Measurements from ENCODE around the gene TMEM131L. TPM values are rescaled to one million over a fixed set of nuclear protein-coding genes. Genes with fewer than 3 reads are reported as not detected.

TMEM131L gene
- polyA plus RNA-seq, 1 experiment: 6.0 TPM

DNA sequence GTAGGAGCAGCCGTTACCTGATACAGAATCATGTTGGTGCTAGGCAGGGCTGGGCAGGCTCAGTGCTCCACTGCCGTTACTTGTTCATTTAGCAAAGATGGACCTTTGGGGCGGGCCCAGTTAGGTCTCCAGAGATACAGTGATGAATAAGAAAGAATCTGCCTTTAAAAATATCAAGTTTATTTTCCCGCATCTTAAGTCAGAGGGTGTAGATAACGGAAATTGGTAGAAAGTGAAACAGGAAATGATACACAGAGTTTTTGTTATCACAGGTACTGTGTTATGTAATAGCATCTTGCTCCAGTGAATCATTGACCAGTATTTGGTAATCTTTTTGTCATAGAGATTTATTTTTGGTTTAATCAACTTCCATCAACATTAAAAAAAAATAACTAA, 5.5 kb downstream of the TMEM131L start:
- POLR2A ChIA-PET: no interaction called here
- no peaks in the 10 kb centered on the region for H3K27me3 ChIP-seq (ENCODE audit: control insufficient read depth, insufficient read depth, low read length)
- TF ChIP-seq, protein P1, sequence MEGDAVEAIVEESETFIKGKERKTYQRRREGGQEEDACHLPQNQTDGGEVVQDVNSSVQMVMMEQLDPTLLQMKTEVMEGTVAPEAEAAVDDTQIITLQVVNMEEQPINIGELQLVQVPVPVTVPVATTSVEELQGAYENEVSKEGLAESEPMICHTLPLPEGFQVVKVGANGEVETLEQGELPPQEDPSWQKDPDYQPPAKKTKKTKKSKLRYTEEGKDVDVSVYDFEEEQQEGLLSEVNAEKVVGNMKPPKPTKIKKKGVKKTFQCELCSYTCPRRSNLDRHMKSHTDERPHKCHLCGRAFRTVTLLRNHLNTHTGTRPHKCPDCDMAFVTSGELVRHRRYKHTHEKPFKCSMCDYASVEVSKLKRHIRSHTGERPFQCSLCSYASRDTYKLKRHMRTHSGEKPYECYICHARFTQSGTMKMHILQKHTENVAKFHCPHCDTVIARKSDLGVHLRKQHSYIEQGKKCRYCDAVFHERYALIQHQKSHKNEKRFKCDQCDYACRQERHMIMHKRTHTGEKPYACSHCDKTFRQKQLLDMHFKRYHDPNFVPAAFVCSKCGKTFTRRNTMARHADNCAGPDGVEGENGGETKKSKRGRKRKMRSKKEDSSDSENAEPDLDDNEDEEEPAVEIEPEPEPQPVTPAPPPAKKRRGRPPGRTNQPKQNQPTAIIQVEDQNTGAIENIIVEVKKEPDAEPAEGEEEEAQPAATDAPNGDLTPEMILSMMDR (IDR thresholded peaks at IDR 0.05; ENCODE audit: insufficient read depth, low read depth, low read length): no peak
- no peaks in the 10 kb centered on the region; the same call in 1 of the 2 replicates for H3K36me3 ChIP-seq (ENCODE audit: control insufficient read depth, insufficient read depth, low read length)
- no peak overlapping the region for H3K4me3 ChIP-seq (ENCODE audit: low read depth, low read length)
- CTCF ChIA-PET: no interaction called here
- DNase-seq (ENCODE audit: low read depth): no peak

DNA sequence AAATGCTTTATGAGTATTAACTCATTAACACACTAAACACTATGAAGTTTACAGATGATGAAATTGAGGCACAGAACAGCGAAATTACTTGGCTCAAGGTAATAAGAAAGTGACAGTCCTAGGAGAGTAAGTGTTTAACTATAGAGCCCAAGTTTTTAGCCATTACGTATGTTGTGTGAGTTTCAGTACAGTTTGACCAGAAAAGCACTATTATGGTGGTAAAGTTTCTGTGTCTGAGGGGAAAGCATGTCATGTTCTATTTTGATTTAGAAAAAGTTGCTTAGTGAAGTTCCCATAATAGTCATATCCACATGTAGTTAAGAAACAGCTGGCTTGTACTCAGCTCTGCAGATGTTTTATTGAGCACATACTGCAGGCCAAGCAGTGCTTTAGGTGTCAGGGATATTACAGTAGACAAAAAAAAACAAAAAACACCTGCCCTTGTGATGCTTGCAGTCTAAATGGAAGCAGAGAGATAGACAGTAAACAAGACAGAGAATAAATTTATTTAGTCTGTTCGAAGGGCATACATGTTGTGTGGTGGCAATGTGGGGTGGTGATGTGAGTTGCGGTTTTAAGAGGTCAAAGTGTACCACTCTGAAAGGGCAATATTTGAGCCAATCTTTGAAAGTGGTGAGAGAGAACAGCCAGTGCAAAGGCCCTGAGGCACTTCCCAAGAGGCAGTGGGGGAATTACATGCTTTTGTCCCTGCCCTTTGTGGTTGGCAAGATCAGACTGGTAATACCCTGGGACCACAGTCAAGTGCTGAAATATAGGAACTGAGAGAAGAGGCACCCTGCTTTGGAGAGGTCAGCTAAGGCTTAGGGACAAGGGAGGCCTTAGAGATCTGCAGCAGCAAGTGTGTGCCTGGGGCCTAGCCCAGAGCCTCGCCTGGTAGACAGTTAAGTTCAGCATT, 6.2 kb downstream of the TMEM131L start:
- POLR2A ChIA-PET: no interaction called here
- TF ChIP-seq, protein P1 (IDR thresholded peaks at IDR 0.05; ENCODE audit: insufficient read depth, low read depth, low read length): no peak
- Histone ChIP-seq H3K36me3 (ENCODE audit: control insufficient read depth, insufficient read depth, low read length) (no peaks in the 10 kb centered on the region; the same call in 1 of the 2 replicates), H3K27me3 (ENCODE audit: control insufficient read depth, insufficient read depth, low read length) (no peaks in the 10 kb centered on the region), H3K4me3 (ENCODE audit: low read depth, low read length) (no peak overlapping the region)
- DNase-seq (ENCODE audit: low read depth): no peak
- CTCF ChIA-PET: no interaction called here

DNA sequence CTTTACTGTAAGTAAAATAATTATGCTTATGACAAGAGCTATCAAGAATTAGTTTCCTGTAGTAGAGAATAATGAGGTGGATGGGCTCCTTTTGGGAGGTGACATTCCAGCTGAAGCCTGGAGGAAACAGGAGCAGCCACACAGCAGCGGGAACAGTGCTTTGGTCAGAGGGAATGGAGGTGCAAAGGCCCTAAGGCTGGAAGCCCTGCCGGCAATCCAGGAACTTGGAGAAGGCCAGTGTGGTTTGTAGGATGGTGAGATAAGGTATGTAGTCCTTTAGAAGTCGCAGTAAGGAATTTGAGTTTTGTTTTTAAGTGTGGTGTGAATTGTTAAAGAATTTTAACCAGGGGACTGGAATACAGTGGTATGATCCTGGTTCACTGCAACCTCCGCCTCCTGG, 8.1 kb downstream of the TMEM131L start:
- POLR2A ChIA-PET: no interaction called here
- H3K4me3 ChIP-seq (ENCODE audit: low read depth, low read length): no peak overlapping the region
- DNase-seq (ENCODE audit: low read depth): no peak
- H3K36me3 ChIP-seq (ENCODE audit: control insufficient read depth, insufficient read depth, low read length): no peaks in the 10 kb centered on the region; the same call in 1 of the 2 replicates
- CTCF ChIA-PET: interaction anchor here (0.6 kb wide), 1 partner anchor 113 kb away, joined by 3 read pairs; no protein-coding TSS in a partner anchor
- TF ChIP-seq, protein P1 (IDR thresholded peaks at IDR 0.05; ENCODE audit: insufficient read depth, low read depth, low read length): no peak
- no peaks in the 10 kb centered on the region for H3K27me3 ChIP-seq (ENCODE audit: control insufficient read depth, insufficient read depth, low read length)

DNA sequence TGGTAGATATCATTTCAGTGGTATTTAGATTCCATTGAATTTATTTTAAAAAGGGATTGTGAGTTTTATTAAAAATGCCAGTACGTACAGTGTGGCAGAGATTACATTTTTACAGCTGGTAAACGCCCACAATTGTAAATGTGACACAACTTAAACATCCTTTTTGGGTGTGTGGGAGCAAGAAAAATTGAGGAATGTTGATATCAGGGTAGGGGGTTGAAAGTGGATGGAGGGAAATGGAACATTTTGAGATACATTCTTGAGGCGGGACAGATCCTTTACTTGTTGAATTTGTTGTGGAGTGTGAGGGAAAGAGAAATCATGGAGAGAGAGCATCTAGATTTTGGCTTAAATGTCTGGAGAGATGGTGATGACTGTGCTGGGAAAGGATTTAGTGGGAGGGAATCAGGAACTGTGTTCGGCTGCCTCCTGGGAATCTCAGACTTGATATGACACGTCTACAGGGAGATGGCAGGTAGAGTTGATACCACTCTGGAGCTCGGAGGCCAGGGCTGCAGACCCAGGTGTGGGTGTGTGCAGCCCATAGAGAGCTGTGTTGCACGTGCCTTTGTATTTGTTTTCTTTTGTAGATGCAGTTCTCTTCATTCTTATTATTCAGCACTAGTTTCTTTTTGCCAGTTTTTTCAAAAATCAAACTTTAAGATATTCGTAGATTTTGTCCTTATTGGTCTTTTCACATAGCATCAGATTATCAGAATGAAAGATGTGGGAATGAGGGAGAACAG, 10.8 kb downstream of the TMEM131L start:
- TF ChIP-seq, protein P1 (IDR thresholded peaks at IDR 0.05; ENCODE audit: insufficient read depth, low read depth, low read length): no peak
- Histone ChIP-seq H3K36me3 (ENCODE audit: control insufficient read depth, insufficient read depth, low read length) (no peaks in the 10 kb centered on the region; the same call in 1 of the 2 replicates), H3K4me3 (ENCODE audit: low read depth, low read length) (no peak overlapping the region), H3K27me3 (ENCODE audit: control insufficient read depth, insufficient read depth, low read length) (no peaks in the 10 kb centered on the region)
- DNase-seq (ENCODE audit: low read depth): no peak
- POLR2A ChIA-PET: no interaction called here
- CTCF ChIA-PET: interaction anchor here (1.2 kb wide), 1 partner anchor 21 kb away, joined by 4 read pairs; no protein-coding TSS in a partner anchor

DNA sequence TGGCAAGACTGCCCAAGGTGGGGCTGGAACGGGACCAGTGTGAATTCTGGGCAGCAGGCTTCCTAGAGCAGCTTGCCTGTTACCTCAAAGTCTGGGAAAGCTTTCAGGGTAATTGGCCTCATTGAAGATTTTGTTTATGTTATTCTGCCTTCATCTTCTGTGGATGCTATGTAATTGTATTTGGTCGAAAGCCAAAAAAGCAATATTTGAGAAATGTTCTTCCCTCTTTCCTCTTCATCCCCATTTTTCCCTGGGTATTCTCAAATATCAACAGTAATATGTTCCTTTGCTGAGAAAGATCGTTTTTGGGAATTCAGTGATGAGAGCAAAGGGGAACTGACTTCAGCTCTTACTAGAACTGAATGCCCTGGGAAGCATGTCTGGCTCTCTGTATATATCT, 12.9 kb downstream of the TMEM131L start:
- no peak for DNase-seq (ENCODE audit: low read depth)
- H3K4me3 ChIP-seq (ENCODE audit: low read depth, low read length): no peak overlapping the region
- ChIA-PET POLR2A (no interaction called here), CTCF (interaction anchor here (1.0 to 1.5 kb wide), 2 partner anchors 13 to 25 kb away, joined by 3 read pairs; partner anchors contain the start of gene TMEM131L)
- TF ChIP-seq, protein P1 (IDR thresholded peaks at IDR 0.05; ENCODE audit: insufficient read depth, low read depth, low read length): no peak
- H3K36me3 ChIP-seq (ENCODE audit: control insufficient read depth, insufficient read depth, low read length): no peaks in the 10 kb centered on the region; the same call in 1 of the 2 replicates
- H3K27me3 ChIP-seq (ENCODE audit: control insufficient read depth, insufficient read depth, low read length): no peaks in the 10 kb centered on the region
